Inflammatory macrophage (primary cell): Measurements from ENCODE around the gene ZNF646.
A peak's percentile ranks its signal among the peaks of the same experiment; 100 is the strongest.

Experiments
- DNase-seq, 2 donors: peaks; one replicate each; pipeline ENCODE4 v3.0.0-alpha.2; 2020 to 2022

ZNF646 gene

GRCh38 chr16:31067342-31067741, 6.9 kb upstream of the ZNF646 start:
- DNase-seq: no peak

- peak in 1 of 2 donors; percentile 37 for DNase-seq
Observed at GRCh38 chr16:31071861-31072260, 2.4 kb upstream of the ZNF646 start.

DNA sequence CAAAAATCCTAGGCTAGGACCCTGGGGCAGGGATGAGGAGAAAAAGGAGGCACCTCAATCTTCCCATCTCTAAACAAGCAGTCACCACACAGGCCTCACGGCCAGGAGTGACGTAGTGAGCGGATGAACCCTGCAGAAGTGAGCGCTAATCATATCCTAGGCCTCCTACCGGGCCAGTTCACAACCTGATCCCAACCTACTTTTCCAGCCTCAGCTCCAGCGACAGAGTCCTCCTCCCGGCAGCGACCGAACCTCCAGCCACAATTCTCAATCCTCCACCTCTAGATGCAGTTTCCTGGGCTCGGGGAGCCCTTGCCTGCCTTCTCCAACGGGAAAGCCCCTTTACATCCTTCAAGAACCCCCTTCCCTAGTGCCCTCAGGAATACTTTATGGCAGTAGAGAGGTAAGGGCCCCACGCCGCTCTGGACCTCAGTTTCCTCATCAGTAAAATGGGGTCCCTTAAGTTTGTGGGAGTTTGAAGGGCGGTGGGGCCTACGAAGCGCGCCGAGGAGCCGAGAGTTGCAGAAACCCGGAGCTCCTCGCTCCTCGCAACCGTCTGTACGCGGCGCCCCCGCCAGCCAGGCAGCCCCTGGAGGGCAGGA, 1.6 kb upstream of the ZNF646 start:
- peak in 1 of 2 donors; percentile 40 for DNase-seq

DNA sequence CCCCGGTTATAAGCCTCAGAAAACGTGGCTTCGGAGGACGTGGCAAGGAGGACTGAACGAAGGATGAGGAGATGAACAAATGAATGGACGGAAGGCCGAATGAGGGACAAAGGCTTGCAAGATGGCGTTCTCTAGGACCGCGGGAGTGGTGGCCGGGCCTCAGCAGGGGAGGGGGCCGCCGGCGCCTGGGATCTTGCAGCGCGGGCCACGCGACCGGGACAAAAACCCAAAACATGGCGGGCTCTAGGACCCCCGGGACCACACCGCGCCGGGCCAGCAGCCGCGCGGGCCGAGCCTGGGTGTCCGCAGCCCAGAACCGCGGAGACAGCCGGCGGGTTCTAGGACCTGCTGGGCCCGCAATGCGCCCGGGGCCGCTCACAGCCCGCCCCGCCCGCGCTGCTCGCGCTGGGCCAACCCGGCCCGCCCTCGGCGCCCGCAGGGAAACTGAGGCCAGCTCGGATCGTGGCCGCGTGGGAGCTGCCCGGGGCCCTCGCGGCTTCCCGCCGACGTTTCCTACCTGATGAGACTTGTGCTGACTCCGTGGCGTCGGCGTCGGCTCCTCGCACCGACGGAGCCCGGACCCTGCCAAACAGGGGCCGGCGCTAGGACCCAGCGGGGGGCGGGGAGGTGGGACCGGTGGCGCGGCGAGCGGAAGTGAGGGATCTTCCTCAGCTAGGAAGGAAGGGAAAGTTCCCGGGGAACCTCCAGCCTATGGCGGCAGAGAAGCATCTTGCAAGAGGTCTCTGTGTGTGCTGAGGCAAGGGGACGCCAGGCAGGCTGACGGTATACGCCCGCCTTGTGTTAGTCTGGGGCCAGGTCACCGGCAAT, 866 bp upstream of the ZNF646 start:
- DNase-seq: peak; percentile 88 to 93

- no peak for DNase-seq
Observed at GRCh38 chr16:31074814-31075183, 577 bp downstream of the ZNF646 start.

DNA sequence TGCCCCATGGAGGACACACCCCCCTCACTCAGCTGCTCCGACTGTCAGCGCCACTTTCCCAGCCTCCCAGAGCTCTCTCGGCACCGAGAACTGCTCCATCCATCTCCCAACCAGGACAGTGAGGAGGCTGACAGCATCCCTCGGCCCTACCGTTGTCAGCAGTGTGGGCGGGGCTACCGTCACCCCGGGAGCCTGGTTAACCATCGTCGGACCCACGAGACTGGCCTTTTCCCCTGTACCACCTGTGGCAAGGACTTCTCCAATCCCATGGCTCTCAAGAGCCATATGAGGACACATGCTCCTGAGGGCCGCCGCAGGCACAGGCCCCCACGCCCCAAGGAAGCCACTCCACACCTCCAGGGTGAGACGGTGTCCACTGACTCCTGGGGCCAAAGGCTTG, 2.1 kb downstream of the ZNF646 start:
- DNase-seq: no peak

GRCh38 chr16:31077024-31077423, 2.8 kb downstream of the ZNF646 start:
- no peak for DNase-seq

GRCh38 chr16:31077592-31078396, 3.6 kb downstream of the ZNF646 start:
- no peak for DNase-seq

DNA sequence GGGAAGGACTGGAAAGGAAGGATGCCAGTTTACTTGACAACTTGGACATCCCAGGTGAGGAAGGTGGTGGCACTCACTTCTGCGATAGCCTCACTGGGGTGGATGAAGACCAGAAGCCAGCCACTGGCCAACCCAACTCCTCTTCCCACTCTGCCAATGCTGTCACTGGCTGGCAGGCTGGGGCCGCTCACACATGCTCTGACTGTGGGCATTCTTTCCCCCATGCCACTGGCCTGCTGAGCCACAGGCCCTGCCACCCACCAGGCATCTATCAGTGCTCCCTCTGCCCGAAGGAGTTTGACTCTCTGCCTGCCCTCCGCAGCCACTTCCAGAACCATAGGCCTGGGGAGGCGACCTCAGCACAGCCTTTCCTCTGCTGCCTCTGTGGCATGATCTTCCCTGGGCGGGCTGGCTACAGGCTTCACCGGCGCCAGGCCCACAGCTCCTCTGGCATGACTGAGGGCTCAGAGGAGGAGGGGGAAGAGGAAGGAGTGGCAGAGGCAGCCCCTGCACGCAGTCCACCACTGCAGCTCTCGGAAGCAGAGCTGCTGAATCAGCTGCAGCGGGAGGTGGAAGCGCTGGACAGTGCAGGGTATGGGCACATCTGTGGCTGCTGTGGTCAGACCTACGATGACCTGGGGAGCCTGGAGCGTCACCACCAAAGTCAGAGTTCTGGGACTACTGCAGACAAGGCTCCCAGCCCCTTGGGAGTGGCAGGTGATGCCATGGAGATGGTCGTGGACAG, 4.5 kb downstream of the ZNF646 start:
- DNase-seq: no peak

DNA sequence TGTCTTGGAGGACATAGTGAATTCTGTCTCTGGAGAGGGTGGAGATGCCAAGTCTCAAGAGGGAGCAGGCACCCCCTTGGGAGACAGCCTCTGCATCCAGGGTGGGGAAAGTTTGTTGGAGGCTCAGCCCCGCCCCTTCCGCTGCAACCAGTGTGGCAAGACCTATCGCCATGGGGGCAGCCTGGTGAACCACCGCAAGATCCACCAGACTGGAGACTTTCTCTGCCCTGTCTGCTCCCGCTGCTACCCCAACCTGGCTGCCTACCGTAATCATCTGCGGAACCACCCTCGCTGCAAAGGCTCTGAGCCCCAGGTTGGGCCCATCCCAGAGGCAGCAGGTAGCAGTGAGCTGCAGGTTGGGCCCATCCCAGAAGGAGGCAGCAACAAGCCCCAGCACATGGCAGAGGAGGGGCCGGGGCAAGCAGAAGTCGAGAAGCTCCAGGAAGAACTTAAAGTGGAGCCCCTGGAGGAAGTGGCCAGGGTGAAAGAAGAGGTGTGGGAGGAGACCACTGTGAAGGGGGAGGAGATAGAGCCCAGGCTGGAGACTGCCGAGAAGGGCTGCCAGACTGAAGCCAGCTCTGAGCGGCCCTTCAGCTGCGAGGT, 5.2 kb downstream of the ZNF646 start:
- DNase-seq: peak; percentile 44 to 68

GRCh38 chr16:31080035-31080629, 5.9 kb downstream of the ZNF646 start:
- no peak for DNase-seq

DNA sequence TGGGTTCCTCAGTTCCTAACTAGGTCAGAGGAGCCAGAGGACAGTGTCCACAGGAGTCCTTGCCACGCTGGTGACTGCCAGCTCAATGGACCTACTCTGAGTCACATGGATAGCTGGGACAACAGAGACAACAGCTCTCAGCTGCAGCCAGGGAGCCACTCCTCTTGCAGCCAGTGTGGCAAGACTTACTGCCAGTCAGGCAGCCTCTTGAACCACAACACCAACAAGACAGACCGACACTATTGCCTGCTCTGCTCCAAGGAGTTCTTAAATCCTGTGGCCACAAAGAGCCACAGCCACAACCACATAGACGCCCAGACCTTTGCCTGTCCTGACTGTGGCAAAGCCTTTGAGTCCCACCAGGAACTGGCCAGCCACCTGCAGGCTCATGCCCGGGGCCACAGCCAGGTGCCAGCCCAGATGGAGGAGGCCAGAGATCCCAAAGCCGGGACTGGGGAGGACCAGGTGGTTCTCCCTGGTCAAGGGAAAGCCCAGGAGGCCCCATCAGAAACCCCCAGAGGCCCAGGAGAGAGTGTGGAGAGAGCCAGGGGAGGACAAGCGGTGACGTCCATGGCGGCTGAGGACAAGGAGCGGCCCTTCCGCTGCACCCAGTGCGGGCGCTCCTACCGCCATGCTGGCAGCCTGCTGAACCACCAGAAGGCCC, 6.7 kb downstream of the ZNF646 start:
- DNase-seq: no peak

- peak; percentile 4 for DNase-seq
Observed at GRCh38 chr16:31081428-31082351, 7.5 kb downstream of the ZNF646 start.

- DNase-seq: no peak
Observed at GRCh38 chr16:31082368-31083045, 8.3 kb downstream of the ZNF646 start.

- DNase-seq: no peak
Observed at GRCh38 chr16:31083081-31083480, 8.9 kb downstream of the ZNF646 start.

DNA sequence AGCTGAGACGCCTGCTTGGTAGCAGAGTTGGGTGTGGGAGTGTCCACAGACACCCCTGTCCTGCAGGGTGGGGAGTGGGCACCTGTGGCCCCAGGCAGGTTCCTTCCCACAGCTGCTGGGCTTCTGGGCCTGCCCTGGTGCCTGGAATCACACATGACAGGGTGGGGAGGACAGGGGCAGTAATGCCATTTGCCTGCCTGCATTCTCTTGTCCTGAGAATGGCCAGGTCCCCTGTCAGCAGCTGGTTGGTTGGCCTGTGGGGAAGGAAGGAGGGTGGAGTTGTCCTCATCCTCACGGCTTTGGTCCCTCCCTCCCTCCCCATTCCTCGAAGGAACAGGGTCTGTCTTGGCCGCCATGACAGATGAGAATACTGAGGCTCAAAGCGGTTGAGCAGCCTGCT, 9.3 kb downstream of the ZNF646 start:
- no peak for DNase-seq

GRCh38 chr16:31083981-31084380, 9.8 kb downstream of the ZNF646 start:
- no peak for DNase-seq

GRCh38 chr16:31084584-31085302, 10.5 kb downstream of the ZNF646 start:
- DNase-seq: no peak

- DNase-seq: no peak
Observed at GRCh38 chr16:31085411-31085810, 11.2 kb downstream of the ZNF646 start.
